IMR-90 (cell line): ENCODE results near the gene PDZRN3. TPM values are rescaled to one million over a fixed set of nuclear protein-coding genes. Genes with fewer than 3 reads are reported as not detected.
A peak's percentile ranks its signal among the peaks of the same experiment; 100 is the strongest.

Experiments used
- CTCF ChIP-seq: conservative IDR thresholded peaks from 2 replicates; pipeline ENCODE4 v1.5.1; 2012; ENCODE audit warnings: mild to moderate bottlenecking, low read depth, low read length, improper control_type of control experiment
- polyA plus RNA-seq, 3 experiments: library from polyadenylated mRNA; depleted of rRNA; stranded (reverse); fragments of >200 nt; gene quantifications; 2 replicates each; pipeline ENCODE4 v1.2.3, GENCODE V29; 2012; ENCODE audit warnings: low replicate concordance in 1 of 3
- total RNA-seq: library from RNA; depleted of rRNA; stranded (reverse); fragments of >200 nt; gene quantifications from 2 replicates; pipeline ENCODE4 v1.2.3, GENCODE V29; 2012

The PDZRN3 gene
- total and polyA plus RNA-seq, 2 of the 4 experiments (the other 2 are of a cell fraction) = 9.4 to 17.0 TPM

- peak; percentile 33; the same call in 1 of the 2 replicates for TF ChIP-seq CTCF
Measured at GRCh38 chr3:73624017-73624820, 522 bp downstream of the PDZRN3 start (continued).
